NCI-H1092 (cell line): Measurements from ENCODE around the gene CDH15.
"Not testable (repeated sequence)": the region's sequence is repeated elsewhere in the genome, so short reads cannot be mapped to it uniquely, and the experiment has no call there.

ENCODE experiments used
- DNase-seq: peaks from one replicate; lab custom pipeline; 2025; lab: John Stamatoyannopoulos, UW

CDH15 gene

DNA sequence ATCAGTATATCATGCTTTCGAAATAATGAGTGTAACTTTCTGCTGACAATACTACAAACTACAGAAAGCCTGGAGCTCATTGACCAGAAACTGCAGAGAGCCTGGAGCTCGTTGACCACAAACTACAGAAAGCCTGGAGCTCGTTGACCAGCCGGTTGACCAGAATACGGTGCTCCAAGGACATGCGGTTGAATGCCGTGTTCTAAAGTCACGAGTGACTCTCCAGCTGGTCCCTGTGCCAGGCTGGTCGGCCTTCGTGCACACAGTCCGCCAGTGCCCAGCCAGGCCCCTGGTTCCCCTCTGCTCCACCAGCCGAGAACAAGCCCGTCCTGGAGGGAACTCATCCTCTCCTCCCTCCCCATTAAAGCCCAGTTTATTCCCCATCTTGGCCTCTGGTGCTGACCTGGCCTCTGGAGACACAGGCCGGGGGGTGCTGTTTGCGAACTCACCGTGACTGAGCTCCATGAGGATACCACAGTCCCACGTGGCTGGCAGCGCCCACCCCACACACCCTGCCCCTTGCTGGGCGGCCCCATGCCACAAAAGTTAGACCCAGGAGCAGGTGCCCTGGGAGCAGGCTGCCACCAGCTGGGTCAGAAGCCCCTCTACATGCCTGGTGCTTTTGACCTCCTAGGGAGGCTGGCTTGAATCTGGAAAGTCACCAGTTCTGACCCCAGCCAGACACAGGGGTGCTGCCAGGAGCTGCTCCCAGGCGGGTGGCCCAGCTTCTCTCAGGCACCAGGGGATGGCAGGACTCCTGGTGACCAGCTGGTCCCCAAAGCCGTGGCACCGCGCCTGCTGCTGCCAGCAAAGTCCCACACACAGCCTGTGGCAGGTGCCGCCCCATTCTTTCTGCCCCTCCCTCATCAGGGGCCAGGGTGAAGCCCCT is 15.5 kb upstream of the CDH15 start:
- DNase-seq: no peak

DNA sequence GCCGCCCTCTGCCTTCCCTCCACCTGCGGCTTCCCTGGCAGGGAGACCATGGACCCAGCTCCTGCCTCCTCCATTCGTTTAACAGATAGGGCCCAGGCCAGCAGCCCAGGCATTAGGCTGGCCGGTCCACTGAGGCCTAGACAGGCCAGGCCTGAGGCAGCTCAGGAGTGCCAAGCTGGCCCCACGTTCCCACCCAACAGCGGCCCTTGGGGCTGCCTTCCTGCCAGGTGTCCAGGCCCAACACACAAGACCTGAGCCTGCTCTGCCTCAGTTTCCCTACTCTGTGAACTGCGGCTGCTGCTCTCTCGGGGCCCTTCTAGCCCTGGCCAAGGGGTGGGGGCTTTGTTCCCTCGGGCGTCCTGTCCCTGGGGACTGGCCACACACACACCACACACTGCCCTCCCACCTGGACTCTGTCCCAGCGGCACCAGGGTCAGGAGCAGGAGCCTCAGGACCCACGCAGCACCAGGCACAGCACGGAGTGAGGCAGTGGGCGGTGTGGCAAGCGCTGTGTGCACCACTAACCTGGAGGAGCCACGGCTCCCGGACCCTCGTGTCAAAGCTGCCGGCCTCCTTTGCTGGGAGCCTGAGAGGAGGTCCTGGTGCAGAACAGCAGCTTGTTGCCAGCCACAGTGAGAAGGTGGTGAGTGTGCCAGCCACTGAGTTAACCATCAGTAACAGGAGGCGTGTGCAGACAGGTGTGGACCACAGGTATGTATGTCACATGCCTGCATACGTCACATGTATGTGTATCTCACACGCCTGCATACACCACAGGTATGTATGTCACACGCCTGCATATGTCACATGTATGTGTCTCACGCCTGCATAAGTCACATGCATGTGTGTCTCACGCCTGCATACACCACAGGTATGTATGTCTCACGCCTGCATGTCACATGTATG is 14.6 kb upstream of the CDH15 start:
- no peak for DNase-seq

GRCh38 chr16:89157778-89158177 is 13.8 kb upstream of the CDH15 start:
- no peak for DNase-seq

DNA sequence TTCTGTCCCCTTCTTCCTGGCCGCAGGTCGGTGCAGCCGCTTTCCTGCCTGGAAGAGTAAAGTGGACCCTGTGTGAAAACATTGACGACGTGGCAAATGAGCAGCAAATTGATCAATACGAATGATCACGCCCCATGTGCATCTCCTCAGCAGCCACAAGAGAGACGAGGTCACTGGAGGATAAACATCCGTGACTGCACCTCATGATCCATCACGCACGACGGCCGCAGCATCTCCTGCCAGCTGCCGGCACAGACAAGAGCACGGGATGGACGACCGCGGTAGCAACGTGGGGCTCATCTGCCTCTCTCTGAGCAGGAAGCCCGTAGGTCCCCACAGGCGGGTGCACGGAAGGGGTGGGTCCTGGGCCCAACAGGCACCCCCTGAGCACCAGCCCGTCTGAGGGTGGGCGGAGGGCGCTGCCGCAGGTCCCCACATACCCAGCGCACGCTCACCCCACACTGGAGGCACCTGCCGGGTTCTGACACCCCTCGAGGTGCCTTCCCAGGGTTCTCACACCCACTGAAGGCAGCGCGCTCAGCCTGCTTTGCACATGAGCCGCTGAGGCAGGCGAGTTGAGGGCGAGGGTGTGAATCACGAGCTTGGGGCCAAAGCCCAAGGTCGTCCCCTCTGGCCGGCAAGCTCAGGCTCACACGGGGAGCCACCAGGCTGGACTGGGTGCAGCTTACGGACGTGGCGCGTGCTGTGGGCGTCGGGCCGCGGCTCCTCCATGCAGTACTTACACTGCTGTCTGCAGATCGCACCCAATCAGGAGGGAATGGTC is 12.3 kb upstream of the CDH15 start:
- DNase-seq: no peak

GRCh38 chr16:89159850-89160354 is 11.6 kb upstream of the CDH15 start:
- no peak for DNase-seq

GRCh38 chr16:89160977-89161701 is 10.4 kb upstream of the CDH15 start:
- DNase-seq: no peak

- DNase-seq: no peak
Measured at GRCh38 chr16:89161763-89162713, 9.5 kb upstream of the CDH15 start.

- no peak for DNase-seq
Measured at GRCh38 chr16:89163297-89163696, 8.3 kb upstream of the CDH15 start.

- DNase-seq: no peak
Measured at GRCh38 chr16:89164436-89164835, 7.1 kb upstream of the CDH15 start.

DNA sequence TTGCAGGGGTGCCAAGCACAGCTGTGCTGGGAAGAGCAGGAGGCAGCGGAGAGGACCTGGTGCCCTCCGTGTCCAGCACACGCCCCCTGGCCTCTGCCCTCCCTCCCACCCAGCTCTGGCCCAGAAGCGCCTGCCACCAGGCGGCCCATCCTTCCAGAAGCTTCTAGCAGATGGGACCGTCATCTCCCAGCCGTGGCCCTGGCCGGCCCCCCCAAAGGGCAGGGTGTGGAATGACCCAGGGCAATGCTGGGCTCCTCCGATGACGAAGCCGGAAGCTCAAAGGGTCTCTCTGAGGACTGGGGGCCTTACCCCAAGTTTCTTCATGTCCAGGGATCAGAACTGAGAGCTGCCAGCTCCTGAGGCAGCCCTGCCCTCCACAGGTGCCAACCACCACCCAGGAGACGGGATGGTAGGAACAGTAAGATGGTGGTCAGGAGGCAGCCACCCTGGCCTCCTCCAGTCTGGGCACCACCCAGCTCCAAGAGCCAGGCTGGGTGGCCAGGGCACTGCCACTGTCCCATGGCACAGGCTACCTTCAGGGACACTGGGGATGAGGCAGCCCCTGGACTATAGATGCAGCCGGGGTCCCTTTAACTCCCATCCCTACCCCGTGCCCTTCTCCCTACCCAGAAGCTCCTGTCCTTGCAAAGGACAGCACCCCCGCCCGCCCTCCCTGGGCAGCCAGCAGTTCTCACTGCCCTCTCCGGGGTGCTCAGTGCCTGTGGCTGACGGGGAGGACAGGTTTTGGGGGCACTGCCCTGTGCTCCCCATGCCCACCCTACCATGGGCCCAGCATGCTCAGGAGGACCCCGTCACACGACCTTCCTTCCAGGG is 6.5 kb upstream of the CDH15 start:
- no peak for DNase-seq

GRCh38 chr16:89165681-89165979 is 5.9 kb upstream of the CDH15 start:
- DNase-seq: not testable (repeated sequence)

DNA sequence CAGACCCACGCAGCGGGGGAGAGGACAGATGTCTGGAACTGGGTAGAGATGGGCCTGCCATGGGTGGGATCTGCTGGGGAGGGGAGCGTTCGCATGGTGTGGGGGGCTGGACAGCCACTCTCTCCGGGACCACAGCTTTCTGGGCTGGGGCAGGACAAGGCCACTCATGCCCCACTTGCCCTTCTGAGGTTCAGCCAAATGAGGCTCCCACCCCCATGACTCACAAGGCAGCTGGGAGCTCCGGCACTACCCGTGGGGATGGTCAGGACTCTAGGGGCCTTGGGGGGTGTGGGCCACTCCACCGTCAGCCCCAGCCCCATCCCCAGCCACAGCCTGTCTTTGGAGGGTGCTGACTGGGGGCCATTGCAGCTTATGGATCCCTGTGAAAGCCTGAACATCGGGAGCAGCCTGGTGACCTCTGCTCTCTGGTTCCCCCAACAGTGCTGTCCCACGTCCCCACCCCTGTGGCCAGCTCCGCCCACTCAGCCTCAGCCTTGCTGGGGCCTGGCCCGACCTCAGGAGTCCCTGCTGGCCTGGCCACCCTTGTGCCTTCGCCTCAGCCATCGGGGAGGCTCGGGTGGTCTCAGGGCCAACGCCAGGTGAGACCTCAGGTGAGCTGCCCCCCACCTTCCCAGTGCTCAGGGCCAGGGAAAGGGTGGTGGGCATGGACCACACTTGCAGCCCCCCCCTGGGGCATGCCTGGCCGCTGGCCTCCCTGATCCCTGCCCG is 4.7 kb upstream of the CDH15 start:
- DNase-seq: no peak

GRCh38 chr16:89167425-89167941 is 4.1 kb upstream of the CDH15 start:
- DNase-seq: peak; percentile 78

GRCh38 chr16:89168381-89169189 is 3.0 kb upstream of the CDH15 start:
- DNase-seq: no peak

GRCh38 chr16:89169778-89170177 is 1.8 kb upstream of the CDH15 start:
- DNase-seq: no peak

DNA sequence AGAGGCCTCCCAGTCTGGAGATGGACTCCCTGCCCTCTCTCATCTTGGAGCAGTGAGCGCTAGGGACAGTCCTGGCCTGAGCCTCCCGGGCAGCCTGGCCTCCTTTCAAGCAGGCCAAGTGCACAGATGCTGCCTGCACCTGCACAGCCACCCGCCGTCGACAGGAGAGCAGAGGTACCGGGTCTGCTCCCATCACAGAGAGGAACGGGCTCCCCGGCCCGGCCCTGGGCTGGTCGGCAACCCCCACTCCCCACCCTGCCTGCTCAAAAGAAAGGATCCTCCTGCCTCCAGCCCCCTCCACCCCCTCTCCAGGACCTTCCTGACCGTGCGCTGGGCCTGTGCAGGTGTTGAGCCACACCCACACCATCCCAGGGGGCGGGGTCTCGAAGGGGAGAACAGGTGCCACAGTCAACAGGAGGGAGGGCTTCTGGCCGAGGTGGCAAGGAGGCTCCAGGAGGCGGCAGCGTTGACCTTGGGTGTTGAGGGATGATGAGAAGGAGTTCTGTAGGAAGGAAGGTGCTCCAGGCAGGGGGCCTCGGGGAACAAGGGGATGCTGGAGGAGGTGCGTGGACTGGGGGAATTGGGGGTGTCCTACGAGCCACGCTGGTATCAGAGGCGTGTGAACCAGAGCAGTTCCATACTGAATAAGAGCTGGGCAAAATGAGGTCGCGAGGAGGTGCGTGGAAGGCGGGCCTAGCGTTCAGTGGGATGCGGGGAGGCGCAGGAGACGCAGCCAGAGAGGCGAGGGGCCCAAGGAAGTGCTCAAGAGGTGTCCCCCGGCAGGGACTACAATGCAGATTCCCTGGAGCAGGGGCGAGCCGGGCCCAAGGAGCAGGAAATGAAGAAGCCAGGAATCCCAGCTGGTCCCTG is 967 bp upstream of the CDH15 start:
- DNase-seq: peak; percentile 28

DNA sequence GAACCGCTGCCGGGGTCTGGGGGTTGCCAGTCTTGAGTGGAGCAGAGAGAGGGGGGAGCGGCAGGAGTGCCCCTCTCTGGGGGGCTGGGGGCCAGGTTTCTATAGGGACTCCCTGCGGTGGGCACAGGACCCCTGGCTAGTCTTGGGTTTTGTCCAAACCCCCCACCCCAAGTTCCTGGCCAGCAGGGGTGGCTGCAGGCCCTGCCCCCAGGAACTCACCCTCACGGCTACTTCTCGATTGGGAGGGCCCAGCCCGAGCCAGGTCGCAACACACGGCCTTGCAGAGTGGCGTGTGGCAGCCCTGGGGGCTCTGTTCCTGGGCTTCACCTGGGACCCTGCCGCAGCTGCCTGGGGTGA is 601 bp downstream of the CDH15 start:
- DNase-seq: no peak
